ENCODE results near the gene ZNF512. TPM values are rescaled to one million over a fixed set of nuclear protein-coding genes. Genes with fewer than 3 reads are reported as not detected.

ZNF512 gene
- total RNA-seq, 2 donors from 2014 or later, result 11.9 to 63.3 TPM

- no peak for TF ChIP-seq POLR2A (IDR thresholded peaks at IDR 0.05)
- no peak for TF ChIP-seq CTCF (IDR thresholded peaks at IDR 0.05)
These were observed 62.4 kb downstream of the ZNF512 start for GRCh38 chr2:27645197-27645596.

GRCh38 chr2:27647289-27647688, 64.4 kb downstream of the ZNF512 start:
- DNase-seq (no peak), ATAC-seq (no peak)
- no peak overlapping the region for H3K4me3 ChIP-seq
- no peaks in the 10 kb centered on the region for H3K27me3 ChIP-seq
- TF ChIP-seq CTCF (IDR thresholded peaks at IDR 0.05) (no peak), POLR2A (IDR thresholded peaks at IDR 0.05) (no peak)
- peaks cover 1% of the 10 kb centered on the region for H3K4me1 ChIP-seq
- no peaks in the 10 kb centered on the region for H3K9me3 ChIP-seq
- H3K36me3 ChIP-seq (replicated peaks in 1 of 2; ENCODE audit: insufficient read depth in 1 of 2, low read depth in 2 of 2), result peaks cover 0 to 13% of the 10 kb centered on the region in 2 donors
- no peak overlapping the region for H3K27ac ChIP-seq
- intact Hi-C loops (cut with DNase I), result no loop called here

More at GRCh38 chr2:27645197-27645596, 62.4 kb downstream of the ZNF512 start:
- H3K27ac ChIP-seq, result no peak overlapping the region
- no peak overlapping the region for H3K4me3 ChIP-seq
- ATAC-seq, result no peak
- intact Hi-C loops (cut with DNase I), result no loop called here
- peaks cover 0 to 20% of the 10 kb centered on the region in 2 donors for H3K36me3 ChIP-seq (replicated peaks in 1 of 2; ENCODE audit: insufficient read depth in 1 of 2, low read depth in 2 of 2)
- no peak for DNase-seq
- no peaks in the 10 kb centered on the region for H3K4me1 ChIP-seq
- no peaks in the 10 kb centered on the region for H3K9me3 ChIP-seq
- H3K27me3 ChIP-seq, result no peaks in the 10 kb centered on the region

DNA sequence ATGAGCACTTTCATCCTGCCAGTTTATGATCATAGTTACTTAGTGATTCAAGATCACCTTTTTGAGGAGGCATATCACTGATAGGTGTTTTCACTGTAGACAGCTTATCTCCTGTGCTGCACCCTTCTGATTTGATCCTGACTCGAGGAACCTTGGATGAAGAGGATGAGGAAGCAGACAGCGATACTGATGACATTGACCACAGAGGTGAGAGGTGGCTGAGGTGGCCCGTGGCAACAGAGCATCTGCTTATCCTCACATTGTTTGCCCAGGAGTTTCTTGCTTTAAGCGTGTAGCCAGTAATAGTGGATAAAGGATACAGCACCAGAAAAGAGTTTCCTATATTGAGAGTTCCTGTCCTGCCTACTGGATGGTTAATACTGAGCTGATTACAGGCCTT, 64.9 kb downstream of the ZNF512 start:
- Histone ChIP-seq H3K36me3 (replicated peaks in 1 of 2; ENCODE audit: insufficient read depth in 1 of 2, low read depth in 2 of 2) (peaks cover 0 to 14% of the 10 kb centered on the region in 2 donors), H3K27me3 (no peaks in the 10 kb centered on the region), H3K27ac (no peak overlapping the region), H3K4me3 (no peak overlapping the region), H3K9me3 (no peaks in the 10 kb centered on the region), H3K4me1 (peaks cover 6% of the 10 kb centered on the region)
- TF ChIP-seq POLR2A (IDR thresholded peaks at IDR 0.05) (no peak), CTCF (IDR thresholded peaks at IDR 0.05) (no peak)
- DNase-seq (no peak), ATAC-seq (no peak)
- 54 to 60% methylated on average over 4 of the region's 4 CpGs for WGBS, 2 donors
- intact Hi-C loops (cut with DNase I), result no loop called here

- Histone ChIP-seq H3K9me3 (no peaks in the 10 kb centered on the region), H3K27ac (peak overlapping the region in 1 of 4 donors; percentile 26), H3K27me3 (no peaks in the 10 kb centered on the region), H3K4me1 (peaks cover 10% of the 10 kb centered on the region), H3K4me3 (no peak overlapping the region), H3K36me3 (replicated peaks in 1 of 2; ENCODE audit: insufficient read depth in 1 of 2, low read depth in 2 of 2) (peaks cover 0 to 17% of the 10 kb centered on the region in 2 donors)
- intact Hi-C loops (cut with DNase I), result no loop called here
- 62% methylated on average over 4 of the region's 4 CpGs for WGBS, 2 donors
- ATAC-seq (no peak), DNase-seq (no peak)
- TF ChIP-seq POLR2A (IDR thresholded peaks at IDR 0.05) (no peak), CTCF (IDR thresholded peaks at IDR 0.05) (no peak)
These were observed 68.2 kb downstream of the ZNF512 start for GRCh38 chr2:27651056-27651455.

DNA sequence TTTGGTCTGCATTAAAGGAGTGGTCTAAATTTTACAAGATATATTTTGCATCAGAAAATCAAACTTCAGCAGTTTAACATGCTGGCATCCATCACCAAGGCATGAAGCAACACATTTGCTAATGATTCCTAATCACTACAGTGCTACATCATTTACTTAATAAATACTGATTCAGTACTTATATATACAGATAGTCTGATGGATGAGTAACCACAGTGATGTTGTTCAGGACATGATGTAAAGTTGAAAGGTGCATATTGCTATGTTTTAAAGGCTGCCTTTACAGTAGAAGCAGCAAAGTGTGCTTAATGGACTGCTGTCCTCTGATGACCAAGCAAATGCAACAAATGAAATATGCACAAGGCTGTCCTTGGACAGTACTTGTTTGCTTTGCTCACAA, 69.5 kb downstream of the ZNF512 start:
- H3K36me3 ChIP-seq (replicated peaks in 1 of 2; ENCODE audit: insufficient read depth in 1 of 2, low read depth in 2 of 2), result peaks cover 0 to 15% of the 10 kb centered on the region in 2 donors
- TF ChIP-seq CTCF (IDR thresholded peaks at IDR 0.05), result no peak
- no peak for TF ChIP-seq POLR2A (IDR thresholded peaks at IDR 0.05)
- no peak overlapping the region for H3K4me3 ChIP-seq
- H3K9me3 ChIP-seq, result no peaks in the 10 kb centered on the region
- DNase-seq (no peak), ATAC-seq (no peak)
- H3K27me3 ChIP-seq, result no peaks in the 10 kb centered on the region
- peaks cover 10% of the 10 kb centered on the region for H3K4me1 ChIP-seq
- intact Hi-C loops (cut with DNase I), result no loop called here
- peak overlapping the region in 1 of 4 donors; percentile 26 for H3K27ac ChIP-seq
